ENCODE measurements around the gene C16orf89.

DNA sequence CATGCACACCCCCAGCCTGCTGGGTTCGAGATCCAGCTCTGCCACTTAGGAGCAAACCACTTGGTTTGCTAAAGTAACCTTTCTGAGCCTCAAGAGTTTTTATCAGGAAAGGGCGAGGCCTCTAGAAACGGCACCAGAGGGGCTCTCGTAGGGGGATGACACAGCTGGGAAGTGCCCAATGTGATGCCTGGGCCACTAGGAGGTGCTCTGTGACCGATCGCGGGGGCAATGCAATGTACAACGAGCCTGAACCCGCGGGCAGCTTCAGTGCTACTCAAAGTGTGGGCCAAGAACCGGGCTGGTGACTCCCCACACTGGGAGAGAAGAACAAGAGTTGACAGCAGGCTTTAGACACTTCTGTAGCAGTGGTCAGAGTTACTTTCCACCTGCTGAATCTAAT is 9.4 kb downstream of the C16orf89 start:
- TF ChIP-seq POLR2AphosphoS5 (IDR thresholded peaks at IDR 0.05; ENCODE audit: low read depth, low read length): no peak
- TF ChIP-seq, protein P1, sequence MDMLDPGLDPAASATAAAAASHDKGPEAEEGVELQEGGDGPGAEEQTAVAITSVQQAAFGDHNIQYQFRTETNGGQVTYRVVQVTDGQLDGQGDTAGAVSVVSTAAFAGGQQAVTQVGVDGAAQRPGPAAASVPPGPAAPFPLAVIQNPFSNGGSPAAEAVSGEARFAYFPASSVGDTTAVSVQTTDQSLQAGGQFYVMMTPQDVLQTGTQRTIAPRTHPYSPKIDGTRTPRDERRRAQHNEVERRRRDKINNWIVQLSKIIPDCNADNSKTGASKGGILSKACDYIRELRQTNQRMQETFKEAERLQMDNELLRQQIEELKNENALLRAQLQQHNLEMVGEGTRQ (IDR thresholded peaks at IDR 0.05; ENCODE audit: borderline replicate concordance, low read depth, low read length): no peak
- TF ChIP-seq RAD21 (IDR thresholded peaks at IDR 0.05; ENCODE audit: low read length): peak; percentile 57
- TF ChIP-seq, protein P2, sequence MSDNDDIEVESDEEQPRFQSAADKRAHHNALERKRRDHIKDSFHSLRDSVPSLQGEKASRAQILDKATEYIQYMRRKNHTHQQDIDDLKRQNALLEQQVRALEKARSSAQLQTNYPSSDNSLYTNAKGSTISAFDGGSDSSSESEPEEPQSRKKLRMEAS (IDR thresholded peaks at IDR 0.05; ENCODE audit: low read depth): no peak
- TF ChIP-seq RXRA (IDR thresholded peaks at IDR 0.05; ENCODE audit: borderline replicate concordance, low read depth): no peak
- TF ChIP-seq, protein P3, sequence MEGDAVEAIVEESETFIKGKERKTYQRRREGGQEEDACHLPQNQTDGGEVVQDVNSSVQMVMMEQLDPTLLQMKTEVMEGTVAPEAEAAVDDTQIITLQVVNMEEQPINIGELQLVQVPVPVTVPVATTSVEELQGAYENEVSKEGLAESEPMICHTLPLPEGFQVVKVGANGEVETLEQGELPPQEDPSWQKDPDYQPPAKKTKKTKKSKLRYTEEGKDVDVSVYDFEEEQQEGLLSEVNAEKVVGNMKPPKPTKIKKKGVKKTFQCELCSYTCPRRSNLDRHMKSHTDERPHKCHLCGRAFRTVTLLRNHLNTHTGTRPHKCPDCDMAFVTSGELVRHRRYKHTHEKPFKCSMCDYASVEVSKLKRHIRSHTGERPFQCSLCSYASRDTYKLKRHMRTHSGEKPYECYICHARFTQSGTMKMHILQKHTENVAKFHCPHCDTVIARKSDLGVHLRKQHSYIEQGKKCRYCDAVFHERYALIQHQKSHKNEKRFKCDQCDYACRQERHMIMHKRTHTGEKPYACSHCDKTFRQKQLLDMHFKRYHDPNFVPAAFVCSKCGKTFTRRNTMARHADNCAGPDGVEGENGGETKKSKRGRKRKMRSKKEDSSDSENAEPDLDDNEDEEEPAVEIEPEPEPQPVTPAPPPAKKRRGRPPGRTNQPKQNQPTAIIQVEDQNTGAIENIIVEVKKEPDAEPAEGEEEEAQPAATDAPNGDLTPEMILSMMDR (IDR thresholded peaks at IDR 0.05): peak; percentile 35

Data from SK-N-SH (cell line).